ENCODE results near the gene KHDC3L.

Gene KHDC3L

DNA sequence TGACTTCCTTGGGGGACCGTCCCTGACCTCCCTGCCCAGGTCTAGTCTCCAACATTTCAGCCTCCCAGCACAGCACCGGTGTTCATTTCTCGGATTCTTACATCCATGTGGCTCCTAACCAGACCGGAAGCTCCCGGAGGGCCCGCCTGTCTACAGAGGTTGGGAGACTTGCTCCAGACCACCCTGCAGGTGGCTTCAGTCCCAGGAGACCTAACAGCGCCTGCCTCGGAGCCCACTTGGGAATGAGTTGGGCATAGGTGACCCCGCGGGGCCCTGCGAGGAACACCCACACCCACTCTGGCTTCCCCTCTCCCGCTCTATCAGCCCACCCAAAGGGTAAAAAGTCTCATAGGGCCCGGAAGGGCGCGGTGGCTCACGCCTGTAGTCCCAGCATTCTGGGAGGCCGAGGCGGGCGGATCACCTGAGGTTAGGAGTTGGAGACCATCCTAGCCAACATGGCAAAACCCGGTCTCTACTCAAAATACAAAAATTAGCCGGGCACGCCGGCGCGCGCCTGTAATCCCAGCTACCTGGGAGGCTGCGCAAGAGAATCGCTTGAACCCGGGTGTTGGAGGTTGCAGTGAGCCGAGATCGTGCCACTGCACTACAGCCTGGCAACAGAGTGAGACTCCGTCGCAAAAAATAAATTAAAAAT is 13.8 kb upstream of the KHDC3L start:
- no peak for TF ChIP-seq TEAD4 (IDR thresholded peaks at IDR 0.05)
- no peak for TF ChIP-seq USF1 (IDR thresholded peaks at IDR 0.05)
- TF ChIP-seq EP300 (IDR thresholded peaks at IDR 0.05; ENCODE audit: borderline replicate concordance), result no peak
- TF ChIP-seq, protein P1, sequence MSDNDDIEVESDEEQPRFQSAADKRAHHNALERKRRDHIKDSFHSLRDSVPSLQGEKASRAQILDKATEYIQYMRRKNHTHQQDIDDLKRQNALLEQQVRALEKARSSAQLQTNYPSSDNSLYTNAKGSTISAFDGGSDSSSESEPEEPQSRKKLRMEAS (IDR thresholded peaks at IDR 0.05), result no peak
- no peak for TF ChIP-seq RAD21 (IDR thresholded peaks at IDR 0.05; ENCODE audit: low read depth)
- TF ChIP-seq ZBTB7A (IDR thresholded peaks at IDR 0.05; ENCODE audit: low read depth), result no peak
- no peak for TF ChIP-seq FOXM1 (IDR thresholded peaks at IDR 0.05; ENCODE audit: borderline replicate concordance, low read depth)
- no peak for TF ChIP-seq TCF12 (IDR thresholded peaks at IDR 0.05; ENCODE audit: low read depth)
- no peak for TF ChIP-seq NFIC (IDR thresholded peaks at IDR 0.05)
- TF ChIP-seq YY1 (IDR thresholded peaks at IDR 0.05; ENCODE audit: low read depth), result no peak
- no peak for TF ChIP-seq TAF1 (IDR thresholded peaks at IDR 0.05; ENCODE audit: low read depth)
- no peak for TF ChIP-seq CREB1 (IDR thresholded peaks at IDR 0.05; ENCODE audit: low read depth)
- no peak for TF ChIP-seq EGR1 (IDR thresholded peaks at IDR 0.05)
- TF ChIP-seq, protein P2, sequence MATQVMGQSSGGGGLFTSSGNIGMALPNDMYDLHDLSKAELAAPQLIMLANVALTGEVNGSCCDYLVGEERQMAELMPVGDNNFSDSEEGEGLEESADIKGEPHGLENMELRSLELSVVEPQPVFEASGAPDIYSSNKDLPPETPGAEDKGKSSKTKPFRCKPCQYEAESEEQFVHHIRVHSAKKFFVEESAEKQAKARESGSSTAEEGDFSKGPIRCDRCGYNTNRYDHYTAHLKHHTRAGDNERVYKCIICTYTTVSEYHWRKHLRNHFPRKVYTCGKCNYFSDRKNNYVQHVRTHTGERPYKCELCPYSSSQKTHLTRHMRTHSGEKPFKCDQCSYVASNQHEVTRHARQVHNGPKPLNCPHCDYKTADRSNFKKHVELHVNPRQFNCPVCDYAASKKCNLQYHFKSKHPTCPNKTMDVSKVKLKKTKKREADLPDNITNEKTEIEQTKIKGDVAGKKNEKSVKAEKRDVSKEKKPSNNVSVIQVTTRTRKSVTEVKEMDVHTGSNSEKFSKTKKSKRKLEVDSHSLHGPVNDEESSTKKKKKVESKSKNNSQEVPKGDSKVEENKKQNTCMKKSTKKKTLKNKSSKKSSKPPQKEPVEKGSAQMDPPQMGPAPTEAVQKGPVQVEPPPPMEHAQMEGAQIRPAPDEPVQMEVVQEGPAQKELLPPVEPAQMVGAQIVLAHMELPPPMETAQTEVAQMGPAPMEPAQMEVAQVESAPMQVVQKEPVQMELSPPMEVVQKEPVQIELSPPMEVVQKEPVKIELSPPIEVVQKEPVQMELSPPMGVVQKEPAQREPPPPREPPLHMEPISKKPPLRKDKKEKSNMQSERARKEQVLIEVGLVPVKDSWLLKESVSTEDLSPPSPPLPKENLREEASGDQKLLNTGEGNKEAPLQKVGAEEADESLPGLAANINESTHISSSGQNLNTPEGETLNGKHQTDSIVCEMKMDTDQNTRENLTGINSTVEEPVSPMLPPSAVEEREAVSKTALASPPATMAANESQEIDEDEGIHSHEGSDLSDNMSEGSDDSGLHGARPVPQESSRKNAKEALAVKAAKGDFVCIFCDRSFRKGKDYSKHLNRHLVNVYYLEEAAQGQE (IDR thresholded peaks at IDR 0.05; ENCODE audit: low read depth), result no peak
- TF ChIP-seq CEBPB (IDR thresholded peaks at IDR 0.05), result no peak

DNA sequence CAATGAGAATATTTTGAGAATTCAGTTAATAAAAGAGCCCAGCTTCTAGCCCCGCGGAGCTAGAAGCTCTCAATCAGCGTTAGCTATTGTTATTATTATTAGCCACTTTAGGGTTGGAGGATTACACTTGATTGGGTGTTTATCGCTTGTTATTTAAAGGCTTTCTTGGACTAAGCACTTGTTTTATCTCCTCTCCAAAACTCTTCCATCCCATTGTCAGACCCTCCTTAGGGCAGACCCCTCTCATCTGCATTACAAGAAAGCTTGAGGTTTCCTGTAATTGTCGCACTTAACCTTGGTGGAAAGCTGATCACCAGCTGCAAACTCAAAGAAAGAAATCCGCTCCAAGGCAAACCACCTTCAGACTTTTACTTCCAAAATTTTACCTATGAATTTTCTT is 13.1 kb upstream of the KHDC3L start:
- no peak for TF ChIP-seq TCF12 (IDR thresholded peaks at IDR 0.05; ENCODE audit: low read depth)
- TF ChIP-seq EP300 (IDR thresholded peaks at IDR 0.05; ENCODE audit: borderline replicate concordance), result no peak
- no peak for TF ChIP-seq NFIC (IDR thresholded peaks at IDR 0.05)
- no peak for TF ChIP-seq ZBTB7A (IDR thresholded peaks at IDR 0.05; ENCODE audit: low read depth)
- TF ChIP-seq RAD21 (IDR thresholded peaks at IDR 0.05; ENCODE audit: low read depth), result no peak
- TF ChIP-seq USF1 (IDR thresholded peaks at IDR 0.05), result no peak
- no peak for TF ChIP-seq YY1 (IDR thresholded peaks at IDR 0.05; ENCODE audit: low read depth)
- TF ChIP-seq TAF1 (IDR thresholded peaks at IDR 0.05; ENCODE audit: low read depth), result no peak
- TF ChIP-seq EGR1 (IDR thresholded peaks at IDR 0.05), result no peak
- TF ChIP-seq, protein P2 (IDR thresholded peaks at IDR 0.05; ENCODE audit: low read depth), result no peak
- TF ChIP-seq CREB1 (IDR thresholded peaks at IDR 0.05; ENCODE audit: low read depth), result no peak
- TF ChIP-seq, protein P1 (IDR thresholded peaks at IDR 0.05), result no peak
- no peak for TF ChIP-seq FOXM1 (IDR thresholded peaks at IDR 0.05; ENCODE audit: borderline replicate concordance, low read depth)
- TF ChIP-seq TEAD4 (IDR thresholded peaks at IDR 0.05), result no peak

DNA sequence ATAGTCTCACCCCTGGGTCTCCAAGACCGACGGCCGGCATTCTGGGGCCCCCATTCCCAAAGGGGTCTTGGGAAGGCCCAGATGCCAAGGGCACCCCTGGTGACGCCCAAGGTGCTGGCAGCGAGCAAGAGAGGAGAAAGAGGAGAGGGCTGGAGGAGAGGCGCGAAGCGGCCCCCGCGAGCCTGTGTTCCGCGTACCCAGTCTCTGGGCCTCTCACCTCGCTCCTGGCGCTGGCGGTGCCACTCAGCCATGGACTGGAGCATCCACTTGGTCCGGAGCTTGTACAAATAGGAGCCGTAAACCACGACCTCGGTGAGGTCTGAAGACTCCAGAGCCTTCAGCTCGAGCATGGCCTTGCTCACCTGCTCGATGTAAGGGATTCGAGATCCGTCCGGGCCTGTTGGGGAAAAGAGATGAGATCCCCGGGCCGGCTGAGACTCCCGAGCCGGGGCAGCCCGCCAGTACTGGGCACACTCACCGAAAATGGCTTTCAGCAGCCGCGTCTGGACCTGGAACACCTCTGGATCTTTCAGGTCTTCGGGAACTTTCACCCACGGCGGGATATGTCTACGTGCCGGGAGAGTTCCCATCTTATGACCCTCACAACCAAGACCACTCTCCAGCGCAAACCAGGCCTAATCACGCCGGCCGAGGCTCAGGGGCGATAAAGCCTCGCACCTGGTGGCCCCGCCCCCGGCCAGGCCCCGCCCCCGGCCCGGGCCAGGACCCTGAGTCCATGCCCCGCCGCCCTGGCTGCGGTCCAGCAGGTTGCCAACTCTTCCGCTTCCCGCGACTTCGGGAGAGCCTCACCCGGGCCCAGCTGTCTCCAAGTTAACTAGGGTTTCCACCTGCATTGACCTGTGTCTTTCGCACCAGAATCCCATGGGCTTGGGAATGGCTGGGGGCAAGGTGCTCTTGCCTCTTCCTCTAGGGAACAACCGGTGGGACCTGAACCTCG is 8.5 kb upstream of the KHDC3L start, which contains the start of gene DPPA5:
Gene DPPA5, minus strand, starts transcription at position 641 of the 958 bp plus-strand sequence. Its CDS starts 51 bp downstream, at position 590.
- TF ChIP-seq TCF12 (IDR thresholded peaks at IDR 0.05; ENCODE audit: low read depth) (no peak), FOXM1 (IDR thresholded peaks at IDR 0.05; ENCODE audit: borderline replicate concordance, low read depth) (no peak), RAD21 (IDR thresholded peaks at IDR 0.05; ENCODE audit: low read depth) (no peak), CEBPB (IDR thresholded peaks at IDR 0.05) (no peak), USF1 (IDR thresholded peaks at IDR 0.05) (no peak), YY1 (IDR thresholded peaks at IDR 0.05; ENCODE audit: low read depth) (no peak), CREB1 (IDR thresholded peaks at IDR 0.05; ENCODE audit: low read depth) (no peak), TEAD4 (IDR thresholded peaks at IDR 0.05) (no peak), NFIC (IDR thresholded peaks at IDR 0.05) (no peak), TAF1 (IDR thresholded peaks at IDR 0.05; ENCODE audit: low read depth) (no peak), EGR1 (IDR thresholded peaks at IDR 0.05) (no peak), EP300 (IDR thresholded peaks at IDR 0.05; ENCODE audit: borderline replicate concordance) (no peak)
- TF ChIP-seq, protein P2 (IDR thresholded peaks at IDR 0.05; ENCODE audit: low read depth), result no peak
